ENCODE measurements around the gene COPB1.
"Not testable (repeated sequence)": the region's sequence is repeated elsewhere in the genome, so short reads cannot be mapped to it uniquely, and the experiment has no call there.

COPB1 gene

GRCh38 chr11:14499560-14500180 is at the start of gene COPB1:
TSS of gene COPB1 (minus strand) at chr11:14499811. CDS start at chr11:14498928, 883 bp downstream.
- DNase-seq: peak; percentile 95

DNA sequence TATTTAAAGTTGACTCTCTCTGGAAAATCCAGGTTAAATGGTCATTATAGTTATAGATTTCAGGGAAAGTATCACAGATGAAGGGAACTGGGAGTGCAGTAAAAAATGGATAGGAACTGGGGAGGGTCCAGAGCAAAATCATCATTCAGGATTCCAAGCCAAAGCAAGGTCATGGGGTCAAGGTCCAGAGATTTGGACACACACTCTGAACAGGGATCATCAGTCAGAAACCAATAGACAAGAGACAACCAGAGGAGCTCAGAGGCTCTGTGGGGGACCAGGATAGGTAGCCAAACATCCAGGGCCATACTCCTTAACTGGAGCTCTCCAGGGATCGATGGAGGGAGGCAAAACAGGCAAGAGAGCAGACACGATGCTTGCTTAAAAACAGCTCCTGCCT is 47.8 kb upstream of the COPB1 start:
- DNase-seq: no peak

DNA sequence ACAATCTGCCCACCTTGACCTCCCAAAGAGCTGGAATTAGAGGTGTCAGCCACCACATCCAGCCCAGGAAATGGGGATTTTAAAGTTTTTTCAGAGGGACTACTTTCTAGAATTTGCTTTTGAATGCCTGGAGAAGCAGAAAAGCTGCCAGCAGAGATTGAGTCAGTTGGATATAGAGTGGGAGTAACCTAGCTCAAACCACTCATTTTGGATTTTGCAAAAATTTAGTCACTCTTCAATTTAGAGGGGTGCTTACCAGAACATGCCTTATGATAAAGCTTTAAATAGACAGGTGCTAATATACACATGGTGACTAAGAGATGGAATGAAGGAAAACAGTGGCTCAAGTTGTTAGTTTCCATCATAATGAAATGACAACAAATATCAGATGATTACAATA is 47.1 kb upstream of the COPB1 start:
- no peak for DNase-seq

- DNase-seq: no peak
Measured at GRCh38 chr11:14544611-14545010, 45.0 kb upstream of the COPB1 start.

- DNase-seq: no peak
Measured at GRCh38 chr11:14543260-14543659, 43.6 kb upstream of the COPB1 start.

GRCh38 chr11:14542324-14542723 is 42.7 kb upstream of the COPB1 start:
- DNase-seq: no peak

DNA sequence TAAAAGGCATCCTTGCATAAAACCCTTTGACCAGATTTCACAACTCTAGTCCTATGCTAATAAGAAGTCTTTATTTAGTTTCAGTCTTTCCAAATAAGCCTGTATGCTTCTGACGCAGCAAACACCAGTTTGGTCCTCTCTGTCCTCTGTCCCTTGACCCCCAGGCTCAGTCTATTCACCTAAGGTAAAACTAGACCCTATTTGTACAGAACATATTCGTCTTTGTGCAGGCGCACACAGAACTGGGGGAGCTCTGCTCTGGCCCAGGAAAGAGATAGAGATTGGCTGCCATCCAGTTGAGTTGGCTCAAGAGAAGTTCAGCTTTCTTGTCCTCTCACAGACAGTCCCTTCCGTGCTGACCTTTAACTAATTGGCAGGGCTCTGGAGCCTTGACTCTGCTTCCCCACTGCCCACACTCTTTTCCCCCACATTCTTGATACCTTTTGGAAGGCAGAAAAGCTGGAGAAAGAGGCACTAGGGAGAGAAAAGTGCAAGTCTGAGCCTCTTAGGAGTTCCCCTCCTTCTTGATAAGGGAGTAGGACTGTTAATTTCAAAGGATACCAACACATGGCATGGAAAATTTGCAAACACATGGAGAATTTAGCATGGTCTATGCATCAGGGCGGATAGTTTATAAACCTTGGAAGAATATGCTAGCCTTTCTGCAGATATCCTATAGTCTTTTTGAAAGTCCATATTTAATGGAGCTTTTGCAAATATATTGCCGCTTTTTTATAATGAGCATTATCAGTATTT is 41.8 kb upstream of the COPB1 start:
- no peak for DNase-seq

DNA sequence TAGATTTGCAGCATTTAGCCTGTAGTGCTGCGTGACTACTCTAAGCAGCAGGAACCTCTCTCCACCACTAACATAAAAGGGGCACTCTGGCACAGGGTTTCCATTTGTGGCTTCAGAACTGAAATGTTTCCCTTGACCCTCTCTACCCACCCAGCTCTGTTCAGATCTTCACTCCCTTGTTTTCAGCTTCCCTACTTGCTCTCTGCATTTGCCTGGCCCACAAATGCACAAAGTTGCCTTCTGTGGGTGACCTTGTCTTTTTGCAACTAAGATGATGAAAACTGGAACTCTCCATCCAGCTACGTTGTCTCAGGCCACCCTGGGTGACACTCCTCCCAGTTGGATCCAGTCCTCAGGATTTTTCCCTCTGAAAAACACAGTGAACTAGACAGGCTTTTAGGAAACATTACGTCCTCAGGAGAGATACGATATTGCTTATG is 40.4 kb upstream of the COPB1 start:
- no peak for DNase-seq

GRCh38 chr11:14538926-14539554 is 39.4 kb upstream of the COPB1 start:
- no peak for DNase-seq

- DNase-seq: no peak
Measured at GRCh38 chr11:14538271-14538925, 38.8 kb upstream of the COPB1 start.

DNA sequence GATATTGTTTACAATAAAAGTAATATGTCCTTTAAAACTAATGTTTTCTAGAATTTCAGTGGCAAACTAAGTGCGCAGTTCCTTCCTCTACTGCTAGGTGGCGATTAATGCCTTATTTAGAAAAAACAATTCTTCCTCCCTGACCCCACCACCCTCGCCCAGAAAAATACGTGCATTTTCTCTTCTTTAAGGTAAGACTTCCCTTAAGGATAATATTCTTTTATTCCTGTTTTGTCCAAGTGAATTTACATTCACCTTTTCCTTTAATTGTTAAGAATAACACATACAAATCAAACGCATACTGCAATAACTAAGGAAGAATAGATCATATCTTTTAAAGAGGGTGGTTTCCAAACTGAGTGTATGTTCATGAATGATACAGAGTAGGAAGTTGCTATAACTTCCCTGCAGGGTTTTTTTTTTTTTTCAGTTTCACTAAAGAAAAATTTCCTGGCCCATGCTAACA is 37.6 kb upstream of the COPB1 start:
- DNase-seq: no peak

GRCh38 chr11:14535166-14535565 is 35.6 kb upstream of the COPB1 start:
- DNase-seq: not testable (repeated sequence)

DNA sequence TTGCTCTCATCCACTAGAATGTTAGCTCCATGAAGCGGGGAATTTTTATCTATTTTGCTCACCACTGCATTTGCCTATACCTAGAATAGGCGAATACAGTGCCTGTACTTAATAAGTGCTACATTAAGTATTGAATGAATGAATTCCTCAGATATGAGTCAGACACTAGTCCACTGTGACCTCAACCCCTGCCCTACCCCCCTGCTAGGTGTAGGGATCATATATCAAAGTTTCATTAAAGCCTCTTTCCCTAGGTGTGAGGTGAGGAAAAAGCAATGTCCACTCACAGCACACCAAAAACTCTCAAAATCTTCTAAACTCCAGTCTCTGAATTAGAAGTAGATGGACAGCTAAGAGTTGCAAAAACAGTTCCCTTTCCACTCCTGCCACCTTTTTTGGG is 30.3 kb upstream of the COPB1 start:
- no peak for DNase-seq

GRCh38 chr11:14529321-14529720 is 29.7 kb upstream of the COPB1 start:
- no peak for DNase-seq

DNA sequence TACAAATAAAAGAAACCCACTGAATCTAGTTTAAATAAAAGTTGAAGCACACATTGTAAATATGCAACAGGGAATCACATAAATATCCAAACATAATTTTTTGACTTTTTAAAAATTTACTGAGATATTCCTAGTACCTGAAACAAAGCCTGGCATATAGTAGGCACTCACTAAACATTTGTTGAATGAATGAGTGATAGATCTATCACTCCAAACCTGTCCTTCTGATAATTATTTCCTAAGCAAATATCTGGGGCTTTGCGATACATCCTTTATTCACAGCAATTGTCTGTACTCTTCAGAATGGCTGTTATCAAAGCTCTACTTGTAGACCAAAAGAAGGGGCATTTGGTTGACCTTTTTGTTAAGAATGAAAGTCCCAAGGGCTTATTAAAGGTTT is 23.2 kb upstream of the COPB1 start:
- DNase-seq: no peak

DNA sequence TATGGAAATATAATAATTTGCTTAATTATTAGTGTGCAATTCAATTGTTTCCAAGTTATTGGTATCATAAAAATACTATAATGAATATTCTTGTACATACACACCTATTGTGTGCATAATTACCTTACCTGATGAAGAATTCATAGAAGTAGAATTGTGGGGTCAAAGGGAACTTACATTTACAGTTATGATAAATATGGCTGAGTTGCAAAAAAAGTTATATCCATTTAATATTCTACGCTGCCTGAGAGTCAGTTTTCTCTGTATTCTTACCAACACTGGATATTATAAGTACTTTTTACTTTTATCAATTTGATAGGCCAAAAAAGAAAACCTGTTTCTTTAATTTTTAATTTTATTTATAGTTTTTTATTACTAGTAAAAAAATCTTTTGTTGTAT is 22.6 kb upstream of the COPB1 start:
- DNase-seq: no peak

DNA sequence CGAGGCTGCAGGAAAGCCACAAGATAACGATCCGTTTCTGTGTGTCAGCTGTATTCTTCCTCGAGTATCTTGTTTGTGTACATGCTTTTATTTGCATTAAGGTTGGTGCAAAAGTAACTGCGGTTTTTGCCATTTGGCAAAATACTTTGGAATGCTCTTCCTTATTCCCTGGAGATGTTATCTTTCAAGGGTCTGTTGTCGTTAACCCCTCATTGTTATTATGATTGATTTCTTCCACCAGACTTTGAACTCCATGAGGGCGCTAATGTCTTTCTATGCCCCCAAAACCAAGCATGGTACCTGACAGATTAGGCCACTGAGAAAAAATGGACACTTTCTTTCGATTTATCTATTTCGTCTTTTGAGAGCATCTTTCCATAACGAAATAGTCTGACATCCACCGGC is 21.1 kb upstream of the COPB1 start:
- no peak for DNase-seq

- peak; percentile 93 for DNase-seq
Measured at GRCh38 chr11:14519917-14520746, 20.5 kb upstream of the COPB1 start, which contains the start of gene PSMA1. TSS of gene PSMA1 (minus strand) at chr11:14520386. CDS start at chr11:14520299, 87 bp downstream.

DNA sequence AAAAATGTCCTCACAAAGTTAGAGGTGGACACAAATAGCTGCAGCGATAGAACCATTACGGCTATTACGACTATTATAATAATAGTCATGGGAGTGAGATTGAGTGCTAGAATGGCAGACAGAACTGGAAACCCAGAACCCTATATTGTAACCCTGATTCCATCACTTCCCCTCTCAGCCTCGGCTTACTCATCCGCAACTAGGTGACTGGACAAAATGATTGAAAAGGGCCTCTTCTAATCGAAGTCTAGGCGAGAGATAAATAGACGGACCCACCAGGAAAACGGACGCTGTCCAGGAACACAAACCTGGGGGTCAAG is 19.9 kb upstream of the COPB1 start:
- DNase-seq: no peak

- no peak for DNase-seq
Measured at GRCh38 chr11:14518820-14519219, 19.2 kb upstream of the COPB1 start.

DNA sequence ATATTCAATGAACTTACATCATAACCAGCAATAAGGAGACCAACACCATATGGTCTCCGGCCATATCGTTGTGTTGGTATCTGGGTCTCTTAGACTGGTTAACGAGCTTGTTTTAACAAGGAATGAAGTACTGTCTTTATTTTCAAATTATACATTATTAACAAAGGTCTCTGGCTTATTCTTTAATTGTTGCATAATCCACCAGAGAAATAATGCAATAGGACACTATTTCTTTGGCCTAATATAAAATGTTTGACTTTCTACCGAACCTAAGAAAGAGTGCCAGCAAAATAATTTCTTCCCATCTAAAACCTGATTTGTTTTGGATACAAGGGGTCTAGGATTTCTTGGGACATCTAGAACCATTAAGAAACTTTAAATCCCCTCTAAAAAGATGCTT is 14.2 kb upstream of the COPB1 start:
- no peak for DNase-seq

DNA sequence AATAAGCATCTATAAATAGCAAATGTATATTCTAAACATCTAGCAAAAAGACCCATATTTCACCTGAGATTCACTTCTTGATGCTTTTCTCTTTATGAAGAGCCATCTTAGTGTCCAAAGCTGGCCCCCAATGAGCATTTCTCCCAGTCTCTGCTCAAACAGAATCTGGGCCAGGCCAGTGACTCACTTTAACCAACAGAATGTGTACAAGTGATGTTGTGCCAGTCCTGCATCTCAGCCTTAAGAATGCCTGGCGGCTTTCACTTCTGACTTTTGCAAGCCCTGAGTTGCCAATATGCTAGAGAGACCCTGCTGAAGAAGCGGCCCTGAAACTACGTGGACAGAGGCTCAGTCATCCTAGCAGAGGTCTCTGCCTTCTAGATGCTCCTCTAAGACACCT is 6.9 kb upstream of the COPB1 start:
- DNase-seq: no peak

GRCh38 chr11:14503023-14503422 is 3.4 kb upstream of the COPB1 start:
- DNase-seq: no peak
